ENCODE data around the gene MTMR12. TPM values are rescaled to one million over a fixed set of nuclear protein-coding genes. Genes with fewer than 3 reads are reported as not detected.

Gene MTMR12
- total and polyA plus RNA-seq, 2 of the 8 experiments (the other 6 are each of a cell fraction or from before 2014, with no cell fraction given) = 19.1 to 59.3 TPM

DNA sequence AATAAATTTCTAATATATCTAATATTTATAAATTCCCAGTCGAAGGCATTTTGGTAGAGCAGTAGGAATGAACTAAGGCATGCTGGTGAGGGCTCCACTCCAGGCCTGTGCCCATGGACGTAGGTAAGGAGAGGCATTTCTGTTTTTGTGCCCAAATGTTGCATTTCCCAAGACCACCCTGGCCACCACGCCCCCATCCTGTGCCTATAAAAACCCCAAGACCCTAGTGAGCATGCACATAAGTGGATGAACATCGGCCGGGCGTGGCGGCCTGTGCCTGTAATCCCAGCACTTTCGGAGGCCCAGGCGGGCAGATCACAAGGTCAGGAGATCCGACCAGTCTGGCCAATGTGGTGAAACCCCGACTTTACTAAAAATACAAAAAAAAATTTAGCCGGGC lies 10.1 kb upstream of the MTMR12 start:
- H3K9ac ChIP-seq (replicated peaks in 1 of 4; ENCODE audit: extremely low read depth in 1 of 4, low read depth in 3 of 4, low read length in 3 of 4) = no peak overlapping the region
- H3K4me3 ChIP-seq (ENCODE audit: extremely low read depth in 1 of 4, insufficient read depth in 2 of 4, low read depth in 3 of 4, low read length in 4 of 4) = no peak overlapping the region
- ChIA-PET CTCF (ENCODE audit: partially characterized antibody) (interaction anchor here (0.6 to 1.7 kb wide), 4 partner anchors 29 to 92 kb away, joined by 3 to 5 read pairs (median 3); no protein-coding TSS in a partner anchor), POLR2A (ENCODE audit: partially characterized antibody) (no interaction called here)
- H2AK5ac ChIP-seq (ENCODE audit: low read depth, low read length) = no peak overlapping the region
- no peak overlapping the region for H3K4me2 ChIP-seq (ENCODE audit: insufficient read depth in 1 of 2, low read depth in 2 of 2, low read length in 2 of 2)
- peaks cover 0 to 4% (median 0%) of the 10 kb centered on the region in 4 experiments; a peak in 1 of 7 replicates for H3K4me1 ChIP-seq (replicated peaks in 1 of 4; ENCODE audit: control insufficient read depth in 3 of 4, insufficient read depth in 4 of 4, low read length in 3 of 4)
- H4K91ac ChIP-seq (replicated peaks; ENCODE audit: insufficient read length, low read length) = no peak overlapping the region
- no peak overlapping the region for H2BK5ac ChIP-seq (ENCODE audit: low read depth, low read length)
- H2BK12ac ChIP-seq (ENCODE audit: low read depth, low read length) = no peak overlapping the region
- no peak overlapping the region for H3K23ac ChIP-seq (ENCODE audit: insufficient read length)
- no peak overlapping the region for H3K18ac ChIP-seq (ENCODE audit: extremely low read depth, low read length)
- H3K9me3 ChIP-seq (ENCODE audit: insufficient read depth in 2 of 2, low read depth in 1 of 2, low read length in 1 of 2) = peaks cover 0 to 4% of the 10 kb centered on the region in 2 experiments; a peak in 1 of 4 replicates
- H3K27ac ChIP-seq (ENCODE audit: low read depth, low read length) = no peak overlapping the region
- no peak overlapping the region for H3K56ac ChIP-seq (replicated peaks; ENCODE audit: insufficient read length, low read depth, low read length)
- H3K23me2 ChIP-seq (ENCODE audit: low read depth, low read length) = no peaks in the 10 kb centered on the region
- no peaks in the 10 kb centered on the region for H3K79me2 ChIP-seq (ENCODE audit: control insufficient read depth in 1 of 2, insufficient read depth in 2 of 2, low read length in 2 of 2)
- H2BK15ac ChIP-seq (ENCODE audit: low read length) = no peak overlapping the region
- H2AFZ ChIP-seq (ENCODE audit: low read length) = no peak overlapping the region
- no peak overlapping the region for H4K5ac ChIP-seq (ENCODE audit: insufficient read length, low read depth, low read length)
- H4K8ac ChIP-seq (ENCODE audit: extremely low read depth, insufficient read depth, low read length) = no peak overlapping the region
- FAIRE-seq = no peak
- H2BK20ac ChIP-seq (ENCODE audit: low read length) = no peak overlapping the region
- WGBS, 2 experiments (ENCODE audit: extremely low coverage in 1 of 2, insufficient coverage in 1 of 2, insufficient read length in 1 of 2, insufficient replicate concordance in 2 of 2, low coverage in 1 of 2, low lambda C conversion rate in 2 of 2, missing lambda C conversion rate in 1 of 2) = 96% methylated on average over 12 of the region's 12 CpGs; no CpG with 5 or more reads in 1 of the 2 experiments
- no peak overlapping the region for H3K4ac ChIP-seq (replicated peaks; ENCODE audit: insufficient read length, low read depth, low read length)
- H3K27me3 ChIP-seq (replicated peaks in 1 of 4; ENCODE audit: control insufficient read depth in 3 of 4, extremely low read depth in 1 of 4, insufficient read depth in 3 of 4, low read length in 3 of 4) = no peaks in the 10 kb centered on the region
- H4K20me1 ChIP-seq (replicated peaks in 1 of 2; ENCODE audit: control insufficient read depth in 1 of 2, insufficient read depth in 2 of 2, low read length in 2 of 2) = no peaks in the 10 kb centered on the region
- TF ChIP-seq ASH2L (IDR thresholded peaks at IDR 0.05; ENCODE audit: low read length) = no peak
- no peak for TF ChIP-seq CBX8 (IDR thresholded peaks at IDR 0.05; ENCODE audit: borderline replicate concordance, low read depth, low read length)
- TF ChIP-seq KDM4A (IDR thresholded peaks at IDR 0.05; ENCODE audit: low read depth, low read length, severe bottlenecking) = no peak
- no peak for TF ChIP-seq EGR1 (IDR thresholded peaks at IDR 0.05; ENCODE audit: borderline replicate concordance, low read depth, low read length)
- TF ChIP-seq RFX5 (IDR thresholded peaks at IDR 0.05; ENCODE audit: borderline replicate concordance, low read depth, low read length) = no peak
- TF ChIP-seq TBP (IDR thresholded peaks at IDR 0.05; ENCODE audit: low read depth, low read length) = no peak
- TF ChIP-seq, protein P1, sequence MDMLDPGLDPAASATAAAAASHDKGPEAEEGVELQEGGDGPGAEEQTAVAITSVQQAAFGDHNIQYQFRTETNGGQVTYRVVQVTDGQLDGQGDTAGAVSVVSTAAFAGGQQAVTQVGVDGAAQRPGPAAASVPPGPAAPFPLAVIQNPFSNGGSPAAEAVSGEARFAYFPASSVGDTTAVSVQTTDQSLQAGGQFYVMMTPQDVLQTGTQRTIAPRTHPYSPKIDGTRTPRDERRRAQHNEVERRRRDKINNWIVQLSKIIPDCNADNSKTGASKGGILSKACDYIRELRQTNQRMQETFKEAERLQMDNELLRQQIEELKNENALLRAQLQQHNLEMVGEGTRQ (IDR thresholded peaks at IDR 0.05; ENCODE audit: low read length) = no peak
- TF ChIP-seq, protein P2, sequence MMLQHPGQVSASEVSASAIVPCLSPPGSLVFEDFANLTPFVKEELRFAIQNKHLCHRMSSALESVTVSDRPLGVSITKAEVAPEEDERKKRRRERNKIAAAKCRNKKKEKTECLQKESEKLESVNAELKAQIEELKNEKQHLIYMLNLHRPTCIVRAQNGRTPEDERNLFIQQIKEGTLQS (IDR thresholded peaks at IDR 0.05; ENCODE audit: insufficient read depth, low read depth, low read length) = no peak
- DNase-seq (ENCODE audit: low read depth in 1 of 2, low spot score in 2 of 2) = no peak
- no peaks in the 10 kb centered on the region for H3K79me1 ChIP-seq (ENCODE audit: low read depth, low read length)
- H3K36me3 ChIP-seq (ENCODE audit: control insufficient read depth in 2 of 4, insufficient read depth in 4 of 4, low read length in 3 of 4) = no peaks in the 10 kb centered on the region
- H3K14ac ChIP-seq (ENCODE audit: insufficient read length) = no peak overlapping the region
- no peak overlapping the region for H2BK120ac ChIP-seq (replicated peaks; ENCODE audit: low read depth, low read length)

Data from H1 (cell line).